Osteoblast (primary cell): ENCODE measurements around the gene THRSP. TPM values are rescaled to one million over a fixed set of nuclear protein-coding genes. Genes with fewer than 3 reads are reported as not detected.
"Not testable (repeated sequence)": the region's sequence is repeated elsewhere in the genome, so short reads cannot be mapped to it uniquely, and the experiment has no call there.

ENCODE experiments used
- DNase-seq: peaks from one replicate; pipeline ENCODE4 v3.0.0; 2011; ENCODE audit warnings: low spot score, mixed read lengths; ENCODE audit not compliant: insufficient read length; ENCODE audit errors: missing footprints
- H2AFZ ChIP-seq: 2 replicates; pipeline ENCODE4 v1.6.0; 2011; ENCODE audit warnings: mild to moderate bottlenecking, low read length
- H3K27ac ChIP-seq: 2 replicates; pipeline ENCODE4 v1.5.1; 2011; ENCODE audit warnings: mild to moderate bottlenecking, low read depth, low read length, moderate library complexity
- H3K27me3 ChIP-seq: 2 replicates; pipeline ENCODE4 v1.6.0; 2012; ENCODE audit warnings: mild to moderate bottlenecking, control low read depth, inconsistent platforms, low read length, moderate library complexity; ENCODE audit not compliant: insufficient read depth
- H3K36me3 ChIP-seq: 2 replicates; pipeline ENCODE4 v1.5.1; 2011; ENCODE audit warnings: mild to moderate bottlenecking, low read length, control low read depth, moderate library complexity; ENCODE audit not compliant: insufficient read depth
- H3K4me1 ChIP-seq: 2 replicates; pipeline ENCODE4 v1.5.1; 2011; ENCODE audit warnings: mild to moderate bottlenecking, low read length, control low read depth, moderate library complexity; ENCODE audit not compliant: insufficient read depth
- H3K4me2 ChIP-seq: 2 replicates; pipeline ENCODE4 v1.6.0; 2011; ENCODE audit warnings: mild to moderate bottlenecking, low read length; ENCODE audit not compliant: insufficient read depth
- H3K4me3 ChIP-seq: fragments of 200-600 bp; sonication (generic); 3 replicates; pipeline ENCODE4 v1.5.1; 2012; ENCODE audit warnings: mild to moderate bottlenecking, low read length, inconsistent platforms; ENCODE audit not compliant: insufficient read depth
- H3K79me2 ChIP-seq: 2 replicates; pipeline ENCODE4 v1.6.0; 2012; ENCODE audit warnings: mild to moderate bottlenecking, low read length, control low read depth, inconsistent platforms; ENCODE audit not compliant: insufficient read depth
- H3K9me3 ChIP-seq: 2 replicates; pipeline ENCODE4 v1.5.1; 2011; ENCODE audit warnings: low read depth, low read length, control low read depth
- H4K20me1 ChIP-seq: 2 replicates; pipeline ENCODE4 v1.6.0; 2012; ENCODE audit warnings: mild to moderate bottlenecking, low read length, control low read depth; ENCODE audit not compliant: insufficient read depth
- CTCF ChIP-seq: IDR thresholded peaks from 2 replicates; pipeline ENCODE4 v1.5.1; 2011; ENCODE audit warnings: mild to moderate bottlenecking, low read depth, low read length, moderate library complexity; ENCODE audit errors: extremely low read depth
- total RNA-seq: library from RNA; depleted of rRNA; stranded (reverse); fragments of >200 nt; gene quantifications from 2 replicates; pipeline ENCODE4 v1.2.3, GENCODE V29; 2012

The THRSP gene
- total RNA-seq, 1 donor = not detected

GRCh38 chr11:78025378-78025777 lies 38.3 kb upstream of the THRSP start:
- Histone ChIP-seq H3K79me2 (no peaks in the 10 kb centered on the region), H3K4me1 (no peaks in the 10 kb centered on the region), H3K9me3 (no peaks in the 10 kb centered on the region), H3K4me2 (no peak overlapping the region), H3K27me3 (peaks cover 4% of the 10 kb centered on the region), H4K20me1 (no peaks in the 10 kb centered on the region), H2AFZ (no peak overlapping the region), H3K27ac (no peak overlapping the region), H3K4me3 (no peak overlapping the region), H3K36me3 (no peaks in the 10 kb centered on the region)
- TF ChIP-seq CTCF = no peak
- DNase-seq = no peak

GRCh38 chr11:78027759-78028158 lies 35.9 kb upstream of the THRSP start:
- Histone ChIP-seq H3K9me3 (no peaks in the 10 kb centered on the region), H4K20me1 (no peaks in the 10 kb centered on the region), H3K4me2 (no peak overlapping the region), H2AFZ (no peak overlapping the region), H3K4me1 (peaks cover 4% of the 10 kb centered on the region), H3K4me3 (no peak overlapping the region), H3K27me3 (peaks cover under 1% of the 10 kb centered on the region), H3K27ac (no peak overlapping the region), H3K79me2 (no peaks in the 10 kb centered on the region), H3K36me3 (no peaks in the 10 kb centered on the region)
- no peak for TF ChIP-seq CTCF
- DNase-seq = no peak

GRCh38 chr11:78028423-78028822 lies 35.2 kb upstream of the THRSP start:
- not testable (repeated sequence) for H3K4me2 ChIP-seq, H3K4me3 ChIP-seq, H3K4me1 ChIP-seq, H3K9me3 ChIP-seq, DNase-seq, H4K20me1 ChIP-seq, H3K27ac ChIP-seq, H2AFZ ChIP-seq, H3K36me3 ChIP-seq, H3K27me3 ChIP-seq, H3K79me2 ChIP-seq

- Histone ChIP-seq H3K4me2 (no peak overlapping the region), H2AFZ (peak overlapping the region; percentile 76), H3K36me3 (no peaks in the 10 kb centered on the region), H4K20me1 (no peaks in the 10 kb centered on the region), H3K27ac (no peak overlapping the region), H3K4me1 (peaks cover 4% of the 10 kb centered on the region), H3K27me3 (no peaks in the 10 kb centered on the region), H3K4me3 (no peak overlapping the region), H3K9me3 (no peaks in the 10 kb centered on the region), H3K79me2 (no peaks in the 10 kb centered on the region)
- no peak for TF ChIP-seq CTCF
- peak; percentile 89 for DNase-seq
Measured at GRCh38 chr11:78030429-78031325, 33.0 kb upstream of the THRSP start.
